HUES64 (cell line): Measurements from ENCODE around the gene BAIAP2L1.

Experiments used
- H3K27ac ChIP-seq: 2 replicates; pipeline ENCODE4 v1.7.0; 2013; ENCODE audit warnings: low read depth, low read length, inconsistent platforms
- H3K27me3 ChIP-seq: 2 replicates; pipeline ENCODE4 v1.6.1; 2013; ENCODE audit warnings: mild to moderate bottlenecking, low read length; ENCODE audit not compliant: insufficient read depth
- H3K36me3 ChIP-seq: 2 replicates; pipeline ENCODE4 v1.6.1; 2013; ENCODE audit warnings: mild to moderate bottlenecking, low read length; ENCODE audit not compliant: insufficient read depth
- H3K4me1 ChIP-seq: 2 replicates; pipeline ENCODE4 v1.6.1; 2013; ENCODE audit warnings: mild to moderate bottlenecking, low read length, moderate library complexity; ENCODE audit not compliant: insufficient read depth
- H3K4me3 ChIP-seq: 2 replicates; pipeline ENCODE4 v1.5.1; 2013; ENCODE audit warnings: mild to moderate bottlenecking, low read length, moderate library complexity
- H3K9ac ChIP-seq: 2 replicates; pipeline ENCODE4 v1.6.1; 2013; ENCODE audit warnings: mild to moderate bottlenecking, low read depth, low read length
- H3K9me3 ChIP-seq: 2 replicates; pipeline ENCODE4 v1.6.1; 2013; ENCODE audit warnings: low read depth, low read length; ENCODE audit not compliant: insufficient read depth
- WGBS: fragments of 150-250, 120-280 bp; methylation state at CpG from one replicate; pipeline ENCODE4 v1.1.7; 2013; ENCODE audit warnings: missing lambda C conversion rate; 5-methylcytosine and 5-hydroxymethylcytosine counted together

BAIAP2L1 gene

GRCh38 chr7:98335411-98335977, 65.4 kb downstream of the BAIAP2L1 start:
- Histone ChIP-seq H3K27ac (no peak overlapping the region), H3K27me3 (no peaks in the 10 kb centered on the region), H3K4me3 (no peak overlapping the region), H3K9ac (no peak overlapping the region), H3K9me3 (no peaks in the 10 kb centered on the region), H3K4me1 (no peaks in the 10 kb centered on the region), H3K36me3 (no peaks in the 10 kb centered on the region)
- 94% methylated on average over 6 of the region's 8 CpGs for WGBS

DNA sequence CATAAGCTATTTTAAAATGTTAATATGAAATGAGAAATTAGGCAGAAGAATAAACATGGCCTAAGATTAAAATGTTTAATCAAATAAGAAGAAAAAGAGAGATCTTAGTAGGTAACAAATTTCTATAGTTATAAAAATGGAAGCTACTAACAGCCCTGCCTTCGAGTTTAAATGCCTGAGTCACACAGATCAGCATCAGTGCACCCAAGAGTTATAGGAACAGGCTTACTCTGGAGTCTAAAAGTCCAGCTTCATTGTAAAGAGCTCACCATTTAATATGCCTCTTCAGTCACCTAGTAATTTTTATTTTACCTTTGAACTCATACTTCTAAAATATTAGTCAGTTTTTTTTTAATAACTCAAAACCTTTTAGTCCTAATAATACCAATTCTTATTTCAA, 66.8 kb downstream of the BAIAP2L1 start:
- Histone ChIP-seq H3K27ac (no peak overlapping the region), H3K4me1 (peaks cover 7% of the 10 kb centered on the region), H3K27me3 (no peaks in the 10 kb centered on the region), H3K36me3 (no peaks in the 10 kb centered on the region), H3K9me3 (no peaks in the 10 kb centered on the region), H3K4me3 (no peak overlapping the region), H3K9ac (no peak overlapping the region)
- whole genome bisulfite sequencing, result 93% methylated on average over 1 of the region's 1 CpG

GRCh38 chr7:98330926-98331529, 69.9 kb downstream of the BAIAP2L1 start:
- no peaks in the 10 kb centered on the region for H3K27me3 ChIP-seq
- no peak overlapping the region for H3K27ac ChIP-seq
- H3K4me3 ChIP-seq, result no peak overlapping the region
- peaks cover 3% of the 10 kb centered on the region; the same call in 1 of the 2 replicates for H3K36me3 ChIP-seq
- no peak overlapping the region for H3K9ac ChIP-seq
- 97% methylated on average over 4 of the region's 5 CpGs for WGBS
- peaks cover 7% of the 10 kb centered on the region for H3K4me1 ChIP-seq
- no peaks in the 10 kb centered on the region for H3K9me3 ChIP-seq

GRCh38 chr7:98329791-98330373, 71.0 kb downstream of the BAIAP2L1 start:
- WGBS, result 90% methylated on average over 9 of the region's 9 CpGs
- H3K27ac ChIP-seq, result no peak overlapping the region
- peaks cover 7% of the 10 kb centered on the region for H3K4me1 ChIP-seq
- no peak overlapping the region for H3K4me3 ChIP-seq
- no peaks in the 10 kb centered on the region for H3K9me3 ChIP-seq
- no peak overlapping the region for H3K9ac ChIP-seq
- peaks cover 3% of the 10 kb centered on the region; the same call in 1 of the 2 replicates for H3K36me3 ChIP-seq
- no peaks in the 10 kb centered on the region for H3K27me3 ChIP-seq

DNA sequence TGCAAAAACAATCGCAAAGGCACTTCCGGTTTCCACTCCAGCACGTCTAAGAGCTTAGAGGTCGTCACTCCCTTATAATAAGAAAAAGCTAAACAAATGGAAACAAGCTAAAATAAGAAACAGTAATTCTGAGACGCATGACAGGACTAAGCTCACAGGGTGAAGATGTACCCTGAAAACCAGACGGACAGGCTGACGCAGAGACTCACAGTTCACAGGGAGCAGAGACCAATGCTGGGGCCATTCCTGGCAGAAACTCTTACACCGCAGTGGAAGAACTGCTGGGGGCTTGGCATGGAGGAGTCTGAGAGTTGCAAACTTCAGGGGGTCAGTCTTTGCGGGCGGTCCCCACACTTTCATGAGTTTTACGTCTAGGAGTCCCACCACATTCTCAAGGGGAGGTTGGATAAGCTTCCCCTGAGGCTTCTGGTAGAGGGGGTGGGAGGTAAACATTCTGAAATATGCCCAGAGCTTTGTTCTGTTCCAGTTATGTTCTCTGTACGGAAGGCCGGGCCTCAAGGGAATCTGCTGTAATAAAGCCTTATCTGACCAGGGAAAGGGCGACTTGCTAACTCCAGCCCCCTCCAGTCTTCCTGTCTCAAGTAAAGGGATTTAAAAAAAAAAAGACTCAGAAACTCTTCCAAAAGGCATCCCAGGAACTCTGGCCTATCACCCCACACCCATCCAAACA, 71.6 kb downstream of the BAIAP2L1 start:
- H3K27me3 ChIP-seq, result no peaks in the 10 kb centered on the region
- WGBS, result 92% methylated on average over 14 of the region's 14 CpGs
- H3K27ac ChIP-seq, result peak overlapping the region; percentile 30; the same call in 1 of the 2 replicates
- H3K9me3 ChIP-seq, result no peaks in the 10 kb centered on the region
- peaks cover 3% of the 10 kb centered on the region; the same call in 1 of the 2 replicates for H3K36me3 ChIP-seq
- no peak overlapping the region for H3K4me3 ChIP-seq
- H3K9ac ChIP-seq, result peak overlapping the region; percentile 24; the same call in 1 of the 2 replicates
- peaks cover 7% of the 10 kb centered on the region for H3K4me1 ChIP-seq

- peaks cover 17% of the 10 kb centered on the region for H3K4me1 ChIP-seq
- no peak overlapping the region for H3K9ac ChIP-seq
- H3K9me3 ChIP-seq, result no peaks in the 10 kb centered on the region
- H3K27me3 ChIP-seq, result no peaks in the 10 kb centered on the region
- no peak overlapping the region for H3K4me3 ChIP-seq
- no peak overlapping the region for H3K27ac ChIP-seq
- WGBS, result 96% methylated on average over 6 of the region's 6 CpGs
- peaks cover 3% of the 10 kb centered on the region; the same call in 1 of the 2 replicates for H3K36me3 ChIP-seq
Observed at GRCh38 chr7:98324782-98325181, 76.1 kb downstream of the BAIAP2L1 start.

- H3K27ac ChIP-seq, result peak overlapping the region; percentile 54; the same call in 1 of the 2 replicates
- H3K4me1 ChIP-seq, result peaks cover 13% of the 10 kb centered on the region
- 72% methylated on average over 28 of the region's 28 CpGs for WGBS
- peak overlapping the region; percentile 31; the same call in 1 of the 2 replicates for H3K9ac ChIP-seq
- H3K4me3 ChIP-seq, result peak overlapping the region; percentile 18; the same call in 1 of the 2 replicates
- H3K27me3 ChIP-seq, result no peaks in the 10 kb centered on the region
- H3K36me3 ChIP-seq, result peaks cover 1% of the 10 kb centered on the region; the same call in 1 of the 2 replicates
- H3K9me3 ChIP-seq, result no peaks in the 10 kb centered on the region
Observed at GRCh38 chr7:98323597-98324322, 77.1 kb downstream of the BAIAP2L1 start.

GRCh38 chr7:98322331-98323270, 78.3 kb downstream of the BAIAP2L1 start:
- Histone ChIP-seq H3K27ac (no peak overlapping the region), H3K4me3 (no peak overlapping the region), H3K9me3 (no peaks in the 10 kb centered on the region), H3K36me3 (no peaks in the 10 kb centered on the region), H3K9ac (no peak overlapping the region), H3K27me3 (no peaks in the 10 kb centered on the region), H3K4me1 (peaks cover 13% of the 10 kb centered on the region)
- 89% methylated on average over 24 of the region's 24 CpGs for WGBS

- Histone ChIP-seq H3K27ac (no peak overlapping the region), H3K9ac (no peak overlapping the region), H3K27me3 (no peaks in the 10 kb centered on the region), H3K36me3 (peaks cover 9% of the 10 kb centered on the region), H3K9me3 (no peaks in the 10 kb centered on the region), H3K4me3 (no peak overlapping the region), H3K4me1 (peaks cover 13% of the 10 kb centered on the region)
- 96% methylated on average over 10 of the region's 10 CpGs for WGBS
Observed at GRCh38 chr7:98321301-98321700, 79.6 kb downstream of the BAIAP2L1 start.

- H3K27ac ChIP-seq, result no peak overlapping the region
- no peak overlapping the region for H3K4me3 ChIP-seq
- peaks cover 30% of the 10 kb centered on the region for H3K36me3 ChIP-seq
- H3K27me3 ChIP-seq, result no peaks in the 10 kb centered on the region
- no peaks in the 10 kb centered on the region for H3K9me3 ChIP-seq
- WGBS, result 95% methylated on average over 9 of the region's 9 CpGs
- H3K4me1 ChIP-seq, result peaks cover 12% of the 10 kb centered on the region
- H3K9ac ChIP-seq, result no peak overlapping the region
Observed at GRCh38 chr7:98319176-98319575, 81.7 kb downstream of the BAIAP2L1 start.
